Neural crest cell (in vitro differentiated cells): ENCODE data around the gene DNASE1L3. TPM values are rescaled to one million over a fixed set of nuclear protein-coding genes. Genes with fewer than 3 reads are reported as not detected.
A peak's percentile ranks its signal among the peaks of the same experiment; 100 is the strongest.

Source experiments
- DNase-seq: peaks from one replicate; pipeline ENCODE4 v3.0.0; 2021; ENCODE audit warnings: low read depth, mixed read lengths, low spot score
- H3K27ac Mint-ChIP-seq: one replicate; pipeline ENCODE4 v1.8.0; 2021; ENCODE audit warnings: mild to moderate bottlenecking, mixed read lengths; ENCODE audit not compliant: unreplicated experiment
- H3K27me3 Mint-ChIP-seq: 2 replicates; pipeline ENCODE4 v1.8.0; 2021; ENCODE audit warnings: low read depth, mild to moderate bottlenecking, mixed read lengths
- H3K36me3 Mint-ChIP-seq: 2 replicates; pipeline ENCODE4 v1.8.0; 2021; ENCODE audit warnings: low read depth, mild to moderate bottlenecking, mixed read lengths
- H3K4me1 Mint-ChIP-seq: 2 replicates; pipeline ENCODE4 v1.8.0; 2021; ENCODE audit warnings: mixed read lengths
- H3K4me3 Mint-ChIP-seq: one replicate; pipeline ENCODE4 v1.8.0; 2021; ENCODE audit warnings: mild to moderate bottlenecking, mixed read lengths
- H3K9me3 Mint-ChIP-seq: 2 replicates; pipeline ENCODE4 v1.8.0; 2021; ENCODE audit warnings: mixed read lengths
- CTCF ChIP-seq: fragments of 200-600 bp; sonication (generic); conservative IDR thresholded peaks from 2 replicates; pipeline ENCODE4 v1.5.0; 2021; ENCODE audit warnings: antibody characterized with exemption, mild to moderate bottlenecking
- total RNA-seq: library from RNA; stranded (reverse); gene quantifications from 2 replicates; pipeline ENCODE4 v1.2.1, GENCODE V29; 2021

The DNASE1L3 gene
- total RNA-seq, 1 donor from 2014 or later: not detected

- Mint-ChIP-seq H3K9me3 (no peaks in the 10 kb centered on the region), H3K4me3 (no peak overlapping the region), H3K27ac (no peak overlapping the region), H3K27me3 (no peaks in the 10 kb centered on the region), H3K4me1 (peaks cover 26% of the 10 kb centered on the region), H3K36me3 (no peaks in the 10 kb centered on the region)
- no peak for TF ChIP-seq CTCF
- no peak for DNase-seq
These were observed 20.5 kb downstream of the DNASE1L3 start for GRCh38 chr3:58190291-58190690.

GRCh38 chr3:58189691-58190090 lies 21.1 kb downstream of the DNASE1L3 start:
- no peaks in the 10 kb centered on the region for H3K36me3 Mint-ChIP-seq
- H3K27ac Mint-ChIP-seq: peak overlapping the region; percentile 12
- no peaks in the 10 kb centered on the region for H3K27me3 Mint-ChIP-seq
- H3K9me3 Mint-ChIP-seq: no peaks in the 10 kb centered on the region
- H3K4me3 Mint-ChIP-seq: no peak overlapping the region
- H3K4me1 Mint-ChIP-seq: peaks cover 26% of the 10 kb centered on the region
- TF ChIP-seq CTCF: no peak
- no peak for DNase-seq

- no peak for DNase-seq
- H3K27ac Mint-ChIP-seq: peak overlapping the region; percentile 67
- H3K4me1 Mint-ChIP-seq: peaks cover 26% of the 10 kb centered on the region
- peaks cover 2% of the 10 kb centered on the region for H3K27me3 Mint-ChIP-seq
- no peaks in the 10 kb centered on the region for H3K9me3 Mint-ChIP-seq
- TF ChIP-seq CTCF: no peak
- H3K36me3 Mint-ChIP-seq: no peaks in the 10 kb centered on the region
- no peak overlapping the region for H3K4me3 Mint-ChIP-seq
These were observed 21.8 kb downstream of the DNASE1L3 start for GRCh38 chr3:58188921-58189451.

GRCh38 chr3:58188173-58188564 lies 22.6 kb downstream of the DNASE1L3 start:
- Mint-ChIP-seq H3K4me3 (no peak overlapping the region), H3K9me3 (no peaks in the 10 kb centered on the region), H3K36me3 (no peaks in the 10 kb centered on the region), H3K27ac (no peak overlapping the region), H3K27me3 (peaks cover 4% of the 10 kb centered on the region), H3K4me1 (peaks cover 26% of the 10 kb centered on the region)
- no peak for DNase-seq
- TF ChIP-seq CTCF: no peak

- Mint-ChIP-seq H3K27me3 (peaks cover 7% of the 10 kb centered on the region), H3K36me3 (no peaks in the 10 kb centered on the region), H3K27ac (no peak overlapping the region), H3K9me3 (no peaks in the 10 kb centered on the region), H3K4me1 (peaks cover 20% of the 10 kb centered on the region), H3K4me3 (no peak overlapping the region)
- TF ChIP-seq CTCF: no peak
- no peak for DNase-seq
These were observed 25.8 kb downstream of the DNASE1L3 start for GRCh38 chr3:58184982-58185360.
